ENCODE data around the gene NTHL1.

Gene NTHL1

GRCh38 chr16:2047330-2048115 is at the start of gene NTHL1, which contains the start of gene TSC2:
TSS of gene NTHL1 (minus strand) at chr16:2047834. CDS start at chr16:2047823, 11 bp downstream.
TSS of gene TSC2 (plus strand) at chr16:2047985. CDS start at chr16:2048616, 631 bp downstream.
- peak within 1 kb of the TSS; percentile 53 for H3K27ac ChIP-seq
- TF ChIP-seq ZFX (IDR thresholded peaks at IDR 0.05; ENCODE audit: borderline replicate concordance) = no peak
- peak; percentile 38 for TF ChIP-seq CTCF (IDR thresholded peaks at IDR 0.05)

- no peak overlapping the region for H3K27ac ChIP-seq
- no peak for TF ChIP-seq CTCF (IDR thresholded peaks at IDR 0.05)
- TF ChIP-seq ZFX (IDR thresholded peaks at IDR 0.05; ENCODE audit: borderline replicate concordance) = no peak
Observed at GRCh38 chr16:2096853-2097595, 49.4 kb upstream of the NTHL1 start.

GRCh38 chr16:2095918-2096582 is 48.4 kb upstream of the NTHL1 start:
- no peak overlapping the region for H3K27ac ChIP-seq

GRCh38 chr16:2095315-2095853 is 47.8 kb upstream of the NTHL1 start:
- H3K27ac ChIP-seq = no peak overlapping the region
- no peak for TF ChIP-seq CTCF (IDR thresholded peaks at IDR 0.05)
- no peak for TF ChIP-seq ZFX (IDR thresholded peaks at IDR 0.05; ENCODE audit: borderline replicate concordance)

More at GRCh38 chr16:2095918-2096582, 48.4 kb upstream of the NTHL1 start:
- no peak for TF ChIP-seq ZFX (IDR thresholded peaks at IDR 0.05; ENCODE audit: borderline replicate concordance)
- no peak for TF ChIP-seq CTCF (IDR thresholded peaks at IDR 0.05)

- TF ChIP-seq CTCF (IDR thresholded peaks at IDR 0.05) (no peak), ZFX (IDR thresholded peaks at IDR 0.05; ENCODE audit: borderline replicate concordance) (no peak)
Observed at GRCh38 chr16:2093793-2094192, 46.2 kb upstream of the NTHL1 start.

GRCh38 chr16:2092866-2093265 is 45.2 kb upstream of the NTHL1 start:
- no peak for TF ChIP-seq CTCF (IDR thresholded peaks at IDR 0.05)
- TF ChIP-seq ZFX (IDR thresholded peaks at IDR 0.05; ENCODE audit: borderline replicate concordance) = no peak
- 0 out of 2 replicates have a peak overlapping the region, but pooled peaks have one; percentile 8 for H3K27ac ChIP-seq

More at GRCh38 chr16:2093793-2094192, 46.2 kb upstream of the NTHL1 start:
- H3K27ac ChIP-seq = no peak overlapping the region
